Keratinocyte (primary cell): ENCODE results near the gene CNTNAP2.

Experiments
- EZH2 ChIP-seq: IDR thresholded peaks from one replicate; pipeline ENCODE4 v1.6.1; 2012; ENCODE audit warnings: inconsistent platforms, mild to moderate bottlenecking, low read length, moderate library complexity
- TF ChIP-seq, protein P1 (sequence below), 3 experiments: IDR thresholded peaks in 1 of 3; conservative IDR thresholded peaks in 1 of 3; optimal IDR thresholded peaks in 1 of 3; 2 replicates in 2 of 3; 3 replicates in 1 of 3; pipeline versions ENCODE3 to v1.5.1; 2011; ENCODE audit warnings: low read length in 3 of 3, mild to moderate bottlenecking in 3 of 3, moderate library complexity in 2 of 3, control low read depth in 1 of 3, inconsistent platforms in 1 of 3; ENCODE audit not compliant: insufficient read depth in 2 of 3; ENCODE audit errors: extremely low read depth in 1 of 3

- TF ChIP-seq, protein P1, sequence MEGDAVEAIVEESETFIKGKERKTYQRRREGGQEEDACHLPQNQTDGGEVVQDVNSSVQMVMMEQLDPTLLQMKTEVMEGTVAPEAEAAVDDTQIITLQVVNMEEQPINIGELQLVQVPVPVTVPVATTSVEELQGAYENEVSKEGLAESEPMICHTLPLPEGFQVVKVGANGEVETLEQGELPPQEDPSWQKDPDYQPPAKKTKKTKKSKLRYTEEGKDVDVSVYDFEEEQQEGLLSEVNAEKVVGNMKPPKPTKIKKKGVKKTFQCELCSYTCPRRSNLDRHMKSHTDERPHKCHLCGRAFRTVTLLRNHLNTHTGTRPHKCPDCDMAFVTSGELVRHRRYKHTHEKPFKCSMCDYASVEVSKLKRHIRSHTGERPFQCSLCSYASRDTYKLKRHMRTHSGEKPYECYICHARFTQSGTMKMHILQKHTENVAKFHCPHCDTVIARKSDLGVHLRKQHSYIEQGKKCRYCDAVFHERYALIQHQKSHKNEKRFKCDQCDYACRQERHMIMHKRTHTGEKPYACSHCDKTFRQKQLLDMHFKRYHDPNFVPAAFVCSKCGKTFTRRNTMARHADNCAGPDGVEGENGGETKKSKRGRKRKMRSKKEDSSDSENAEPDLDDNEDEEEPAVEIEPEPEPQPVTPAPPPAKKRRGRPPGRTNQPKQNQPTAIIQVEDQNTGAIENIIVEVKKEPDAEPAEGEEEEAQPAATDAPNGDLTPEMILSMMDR (optimal IDR thresholded peaks at IDR 0.05 in 1 of 3, IDR thresholded peaks at IDR 0.05 in 1 of 3, conservative IDR thresholded peaks at IDR 0.05 in 1 of 3; ENCODE audit: extremely low read depth in 1 of 3, insufficient read depth in 2 of 3, low read length in 3 of 3) = no peak
- TF ChIP-seq EZH2 = no peak
These were observed 2183.0 kb downstream of the CNTNAP2 start for GRCh38 chr7:148299350-148300276.
